RWPE2 (cell line): ENCODE results near the gene ZSCAN23.

Experiments used
- ATAC-seq: fragments of 200-7000 bp; cut with Tn5 transposase; 3 replicates; pipeline ENCODE4 v1.9.1; 2021; ENCODE audit warnings: low read depth
- DNase-seq: peaks from one replicate; pipeline ENCODE4 v3.0.0-alpha.2; 2020; ENCODE audit warnings: low spot score
- H3K27ac ChIP-seq: fragments of 450-650 bp; 2 replicates; pipeline ENCODE4 v1.5.1; 2017; ENCODE audit warnings: mild to moderate bottlenecking; ENCODE audit not compliant: poor library complexity, severe bottlenecking
- H3K27me3 ChIP-seq: fragments of 250-450 bp; sonication (Bioruptor Pico); 2 replicates; pipeline ENCODE4 v1.5.1; 2021; ENCODE audit warnings: mild to moderate bottlenecking, moderate library complexity; ENCODE audit not compliant: insufficient read depth, poor library complexity, severe bottlenecking
- H3K36me3 ChIP-seq: fragments of 250-450 bp; sonication (Bioruptor Pico); 2 replicates; pipeline ENCODE4 v1.5.1; 2020; ENCODE audit warnings: low read depth, mild to moderate bottlenecking, moderate library complexity
- H3K4me1 ChIP-seq: fragments of 250-450 bp; sonication (Bioruptor Pico); 2 replicates; pipeline ENCODE4 v1.5.1; 2021; ENCODE audit warnings: mild to moderate bottlenecking, moderate library complexity; ENCODE audit not compliant: insufficient read depth, poor library complexity, severe bottlenecking
- H3K4me3 ChIP-seq: fragments of 250-450 bp; sonication (Bioruptor Pico); 2 replicates; pipeline ENCODE4 v1.5.1; 2021; ENCODE audit warnings: mild to moderate bottlenecking, moderate library complexity; ENCODE audit not compliant: severe bottlenecking
- H3K9me3 ChIP-seq: fragments of 250-450 bp; sonication (Bioruptor Pico); 2 replicates; pipeline ENCODE4 v1.5.1; 2021; ENCODE audit warnings: mild to moderate bottlenecking, moderate library complexity; ENCODE audit not compliant: severe bottlenecking
- TF ChIP-seq, protein P1 (sequence below): fragments of 450-650 bp; IDR thresholded peaks from one replicate; pipeline ENCODE4 v1.5.1; 2017; ENCODE audit warnings: mild to moderate bottlenecking, moderate library complexity; ENCODE audit not compliant: poor library complexity, severe bottlenecking

Gene ZSCAN23

DNA sequence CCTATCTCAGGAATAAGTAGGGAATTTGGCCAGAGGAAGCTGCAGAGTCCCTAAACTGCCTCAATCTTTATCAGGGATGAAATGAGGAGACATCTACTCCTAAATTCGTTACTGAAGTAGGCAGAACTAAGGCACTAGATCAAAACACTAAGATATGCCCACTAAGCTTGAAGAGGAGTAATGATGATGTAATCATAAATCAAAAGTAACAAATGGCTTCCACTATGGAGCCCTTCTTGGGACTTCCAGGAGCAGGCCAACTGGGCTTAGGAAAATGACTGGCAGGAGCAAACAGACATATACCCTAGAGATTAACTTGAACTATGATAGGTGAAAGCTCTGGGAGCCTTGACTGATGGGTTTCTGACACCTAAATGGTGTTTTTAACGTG is 59.2 kb downstream of the ZSCAN23 start:
- no peaks in the 10 kb centered on the region for H3K27me3 ChIP-seq
- H3K27ac ChIP-seq = peak overlapping the region; percentile 15

DNA sequence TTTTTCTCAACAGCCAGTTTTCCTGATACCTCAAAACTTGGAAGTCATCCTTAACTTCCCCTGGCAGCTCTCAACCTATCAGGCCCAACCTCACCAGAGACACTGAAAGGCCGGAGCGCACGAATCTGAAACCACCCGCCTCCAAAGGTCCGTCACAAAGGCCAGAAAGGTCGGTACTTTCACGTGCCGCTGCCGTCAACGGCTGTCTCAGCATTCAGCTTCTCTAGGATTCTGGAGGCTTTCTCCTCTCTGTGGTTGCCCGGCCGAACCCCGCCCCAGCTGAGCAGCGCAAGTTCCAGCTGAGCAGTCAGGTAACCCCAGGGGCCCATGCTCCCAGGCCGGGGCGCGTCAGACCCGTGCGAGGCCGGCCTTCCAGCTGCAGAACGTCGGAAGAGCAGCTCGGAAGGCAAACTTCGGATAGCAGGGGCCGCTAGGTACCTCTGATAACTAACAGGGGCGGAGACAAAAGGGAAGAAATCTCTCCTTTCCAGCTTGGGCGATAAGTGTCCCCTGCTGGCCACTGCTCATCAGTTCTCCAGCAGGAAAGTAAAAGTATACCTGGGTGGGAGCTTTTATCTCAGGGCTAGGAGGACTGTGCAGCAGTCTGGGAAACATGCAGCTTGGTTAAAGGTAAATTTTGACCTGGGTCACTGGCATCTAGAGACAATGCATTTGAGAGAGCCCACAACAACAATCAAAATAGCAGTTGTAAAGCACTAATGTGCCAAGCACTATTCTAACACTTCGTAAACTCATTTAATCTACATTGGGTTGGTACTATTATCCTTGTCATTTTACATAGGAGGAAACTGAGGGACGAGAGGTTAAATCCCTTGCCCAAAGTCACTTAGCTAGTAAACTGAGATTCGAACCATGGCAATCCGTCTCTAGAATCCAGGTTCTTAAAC is 59.8 kb downstream of the ZSCAN23 start:
- H3K4me1 ChIP-seq = peaks cover 10% of the 10 kb centered on the region
- H3K27me3 ChIP-seq = no peaks in the 10 kb centered on the region
- peak; percentile 81 for DNase-seq
- peak; percentile 95 for ATAC-seq
- peak overlapping the region; percentile 47 for H3K4me3 ChIP-seq
- peak overlapping the region; percentile 15 for H3K27ac ChIP-seq
- H3K36me3 ChIP-seq = peaks cover 82% of the 10 kb centered on the region
- H3K9me3 ChIP-seq = peaks cover 12% of the 10 kb centered on the region
- TF ChIP-seq, protein P1, sequence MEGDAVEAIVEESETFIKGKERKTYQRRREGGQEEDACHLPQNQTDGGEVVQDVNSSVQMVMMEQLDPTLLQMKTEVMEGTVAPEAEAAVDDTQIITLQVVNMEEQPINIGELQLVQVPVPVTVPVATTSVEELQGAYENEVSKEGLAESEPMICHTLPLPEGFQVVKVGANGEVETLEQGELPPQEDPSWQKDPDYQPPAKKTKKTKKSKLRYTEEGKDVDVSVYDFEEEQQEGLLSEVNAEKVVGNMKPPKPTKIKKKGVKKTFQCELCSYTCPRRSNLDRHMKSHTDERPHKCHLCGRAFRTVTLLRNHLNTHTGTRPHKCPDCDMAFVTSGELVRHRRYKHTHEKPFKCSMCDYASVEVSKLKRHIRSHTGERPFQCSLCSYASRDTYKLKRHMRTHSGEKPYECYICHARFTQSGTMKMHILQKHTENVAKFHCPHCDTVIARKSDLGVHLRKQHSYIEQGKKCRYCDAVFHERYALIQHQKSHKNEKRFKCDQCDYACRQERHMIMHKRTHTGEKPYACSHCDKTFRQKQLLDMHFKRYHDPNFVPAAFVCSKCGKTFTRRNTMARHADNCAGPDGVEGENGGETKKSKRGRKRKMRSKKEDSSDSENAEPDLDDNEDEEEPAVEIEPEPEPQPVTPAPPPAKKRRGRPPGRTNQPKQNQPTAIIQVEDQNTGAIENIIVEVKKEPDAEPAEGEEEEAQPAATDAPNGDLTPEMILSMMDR = peak; percentile 73

More for the DNA sequence above, 59.2 kb downstream of the ZSCAN23 start:
- Histone ChIP-seq H3K4me1 (peaks cover 10% of the 10 kb centered on the region), H3K36me3 (peaks cover 82% of the 10 kb centered on the region), H3K4me3 (no peak overlapping the region), H3K9me3 (peaks cover 5% of the 10 kb centered on the region)
- ATAC-seq (no peak), DNase-seq (no peak)
- TF ChIP-seq, protein P1 = no peak
